ENCODE results near the gene HMGCR. TPM values are rescaled to one million over a fixed set of nuclear protein-coding genes. Genes with fewer than 3 reads are reported as not detected.
"Not testable (repeated sequence)": the region's sequence is repeated elsewhere in the genome, so short reads cannot be mapped to it uniquely, and the experiment has no call there.

The HMGCR gene
- total RNA-seq, 1 experiment from 2014 or later = 101 TPM

GRCh38 chr5:75333759-75334158, 3.3 kb upstream of the HMGCR start:
- ATAC-seq; H3K9ac ChIP-seq (ENCODE audit: low read length); H2AFZ ChIP-seq (ENCODE audit: low read depth, low read length, poor library complexity, severe bottlenecking); POLR2A ChIA-PET; intact Hi-C loops (cut with micrococcal nuclease); H4K20me1 ChIP-seq (ENCODE audit: insufficient read depth); BruUV-seq (replicated peaks); H3K4me2 ChIP-seq (ENCODE audit: low read length); H3K9me2 ChIP-seq (ENCODE audit: insufficient read depth); H3K27me3 ChIP-seq (ENCODE audit: insufficient read depth, low read length); RAD21 ChIA-PET (ENCODE audit: low non-redundant PET in 1 of 2, low total read pairs in 2 of 2, uncharacterized antibody in 2 of 2, unreplicated experiment in 2 of 2); H3K27ac ChIP-seq (ENCODE audit: low read depth, low read length); CTCF ChIA-PET; H3K36me3 ChIP-seq (ENCODE audit: control insufficient read depth in 1 of 2, insufficient read depth in 2 of 2, low read length in 2 of 2); DNase-seq (ENCODE audit: low read depth, low spot score); H3K9me3 ChIP-seq (ENCODE audit: control insufficient read depth in 1 of 2, insufficient read depth in 1 of 2, low read depth in 1 of 2, low read length in 2 of 2); H3K4me3 ChIP-seq (replicated peaks in 1 of 2; ENCODE audit: low read depth in 1 of 2, low read length in 2 of 2): not testable (repeated sequence)
- Histone ChIP-seq H3K79me2 (ENCODE audit: insufficient read depth, low read length) (peaks cover 17% of the 10 kb centered on the region), H3K4me1 (ENCODE audit: control insufficient read depth in 1 of 2, insufficient read depth in 2 of 2, low read length in 2 of 2) (peaks cover 5 to 24% of the 10 kb centered on the region in 2 experiments; a peak in 3 of 4 replicates)

- CTCF ChIA-PET; H3K36me3 ChIP-seq (ENCODE audit: control insufficient read depth in 1 of 2, insufficient read depth in 2 of 2, low read length in 2 of 2); BruUV-seq (replicated peaks); H3K4me3 ChIP-seq (replicated peaks in 1 of 2; ENCODE audit: low read depth in 1 of 2, low read length in 2 of 2); RAD21 ChIA-PET (ENCODE audit: low non-redundant PET in 1 of 2, low total read pairs in 2 of 2, uncharacterized antibody in 2 of 2, unreplicated experiment in 2 of 2); H3K9ac ChIP-seq (ENCODE audit: low read length); H3K27me3 ChIP-seq (ENCODE audit: insufficient read depth, low read length); intact Hi-C loops (cut with micrococcal nuclease); DNase-seq (ENCODE audit: low read depth, low spot score); H3K4me2 ChIP-seq (ENCODE audit: low read length); H3K9me2 ChIP-seq (ENCODE audit: insufficient read depth); ATAC-seq; H2AFZ ChIP-seq (ENCODE audit: low read depth, low read length, poor library complexity, severe bottlenecking); POLR2A ChIA-PET; H3K9me3 ChIP-seq (ENCODE audit: control insufficient read depth in 1 of 2, insufficient read depth in 1 of 2, low read depth in 1 of 2, low read length in 2 of 2); H3K27ac ChIP-seq (ENCODE audit: low read depth, low read length); H4K20me1 ChIP-seq (ENCODE audit: insufficient read depth): not testable (repeated sequence)
- peaks cover 7 to 24% of the 10 kb centered on the region in 2 experiments; a peak in 3 of 4 replicates for H3K4me1 ChIP-seq (ENCODE audit: control insufficient read depth in 1 of 2, insufficient read depth in 2 of 2, low read length in 2 of 2)
- H3K79me2 ChIP-seq (ENCODE audit: insufficient read depth, low read length) = peaks cover 23% of the 10 kb centered on the region
Measured at GRCh38 chr5:75334413-75334812, 2.6 kb upstream of the HMGCR start.

GRCh38 chr5:75335486-75335885, 1.5 kb upstream of the HMGCR start:
- Histone ChIP-seq H3K36me3 (ENCODE audit: control insufficient read depth in 1 of 2, insufficient read depth in 2 of 2, low read length in 2 of 2) (0 out of 4 replicates have a peak, but pooled peaks cover 0 to 3% of the 10 kb centered on the region in 2 experiments), H3K9ac (ENCODE audit: low read length) (no peak overlapping the region), H3K9me2 (ENCODE audit: insufficient read depth) (no peaks in the 10 kb centered on the region), H3K4me1 (ENCODE audit: control insufficient read depth in 1 of 2, insufficient read depth in 2 of 2, low read length in 2 of 2) (peaks cover 7 to 24% of the 10 kb centered on the region in 2 experiments; a peak in 3 of 4 replicates), H3K4me3 (replicated peaks in 1 of 2; ENCODE audit: low read depth in 1 of 2, low read length in 2 of 2) (no peak overlapping the region), H3K27me3 (ENCODE audit: insufficient read depth, low read length) (no peaks in the 10 kb centered on the region), H2AFZ (ENCODE audit: low read depth, low read length, poor library complexity, severe bottlenecking) (no peak overlapping the region), H4K20me1 (ENCODE audit: insufficient read depth) (peaks cover 8% of the 10 kb centered on the region; the same call in 1 of the 2 replicates), H3K4me2 (ENCODE audit: low read length) (peak overlapping the region; percentile 20; the same call in 1 of the 2 replicates), H3K27ac (ENCODE audit: low read depth, low read length) (peak overlapping the region; percentile 88; the same call in 1 of the 2 replicates), H3K9me3 (ENCODE audit: control insufficient read depth in 1 of 2, insufficient read depth in 1 of 2, low read depth in 1 of 2, low read length in 2 of 2) (no peaks in the 10 kb centered on the region), H3K79me2 (ENCODE audit: insufficient read depth, low read length) (peaks cover 34% of the 10 kb centered on the region)
- DNase-seq (ENCODE audit: low read depth, low spot score) = no peak
- ChIA-PET POLR2A (no interaction called here), CTCF (no interaction called here), RAD21 (ENCODE audit: low non-redundant PET in 1 of 2, low total read pairs in 2 of 2, uncharacterized antibody in 2 of 2, unreplicated experiment in 2 of 2) (no interaction called here)
- no TSS peak for BruUV-seq (replicated peaks)
- intact Hi-C loops (cut with micrococcal nuclease) = loop anchor here (5.0 kb wide), 4 partner anchors 58 to 288 kb away; partner anchors contain the start of genes ANKRD31, CERT1 and POLK
- no peak for ATAC-seq
- no peak for TF ChIP-seq CTCF (IDR thresholded peaks at IDR 0.05 in 2 of 3, conservative IDR thresholded peaks at IDR 0.05 in 1 of 3; ENCODE audit: borderline replicate concordance in 1 of 3, insufficient read depth in 1 of 3, low read depth in 2 of 3, low read length in 2 of 3)
- no peak for TF ChIP-seq EZH2phosphoT487 (IDR thresholded peaks at IDR 0.05; ENCODE audit: borderline replicate concordance)
- no peak for TF ChIP-seq POLR2A (IDR thresholded peaks at IDR 0.05; ENCODE audit: borderline replicate concordance, extremely low read depth, insufficient read depth, insufficient read length)
- TF ChIP-seq SRF (IDR thresholded peaks at IDR 0.05; ENCODE audit: low read depth) = no peak
- TF ChIP-seq RAD21 (IDR thresholded peaks at IDR 0.05; ENCODE audit: low read depth) = no peak
- TF ChIP-seq EGR1 (IDR thresholded peaks at IDR 0.05; ENCODE audit: low read depth) = no peak
- TF ChIP-seq ELF1 (IDR thresholded peaks at IDR 0.05; ENCODE audit: borderline replicate concordance, low read depth) = no peak
- no peak for TF ChIP-seq ATF3 (IDR thresholded peaks at IDR 0.05)
- no peak for TF ChIP-seq MAX (IDR thresholded peaks at IDR 0.05)
